GM23338 (cell line): ENCODE results near the gene GRIA1.

Source experiments
- CREB1 ChIP-seq: fragments of 250-450 bp; sonication (Bioruptor Pico); IDR thresholded peaks from 2 replicates; pipeline ENCODE4 v1.5.0; 2020; ENCODE audit warnings: low read depth, mild to moderate bottlenecking, moderate library complexity
- EZH2 ChIP-seq: fragments of 200-600 bp; sonication (generic); IDR thresholded peaks from one replicate; pipeline ENCODE4 v1.8.0; 2017; ENCODE audit warnings: antibody characterized with exemption, mild to moderate bottlenecking, low read depth; ENCODE audit not compliant: unreplicated experiment
- EZH2phosphoT487 ChIP-seq: fragments of 200-600 bp; sonication (generic); IDR thresholded peaks from one replicate; pipeline ENCODE4 v1.8.1; 2018; ENCODE audit warnings: antibody characterized with exemption; ENCODE audit not compliant: unreplicated experiment
- NANOG ChIP-seq: IDR thresholded peaks from 2 replicates; pipeline ENCODE4 v1.6.1; 2016; ENCODE audit warnings: antibody characterized with exemption, borderline replicate concordance
- POLR2AphosphoS5 ChIP-seq: IDR thresholded peaks from 2 replicates; pipeline ENCODE4 v1.6.1; 2016; ENCODE audit warnings: antibody characterized with exemption, low read depth
- ZNF331 ChIP-seq: fragments of 250-450 bp; sonication (Bioruptor Pico); IDR thresholded peaks from 2 replicates; pipeline ENCODE4 v1.5.0; 2020; ENCODE audit warnings: low read depth, mild to moderate bottlenecking, moderate library complexity
- TF ChIP-seq, protein P1 (sequence below), 2 experiments: fragments of 200-600 bp in 1 of 2; sonication (generic) in 1 of 2; conservative IDR thresholded peaks; 2 replicates each; pipeline versions ENCODE4 v1.5.1 to v1.6.1; 2016 to 2017; ENCODE audit warnings: antibody characterized with exemption in 2 of 2, low read depth in 2 of 2, mild to moderate bottlenecking in 2 of 2, moderate library complexity in 1 of 2
- TF ChIP-seq, protein P2 (sequence below): IDR thresholded peaks from one replicate; pipeline ENCODE4 v1.6.1; 2018; ENCODE audit warnings: antibody characterized with exemption; ENCODE audit not compliant: unreplicated experiment
- TF ChIP-seq, protein P3 (sequence below): IDR thresholded peaks from 2 replicates; pipeline ENCODE4 v1.6.1; 2016; ENCODE audit warnings: antibody characterized with exemption

DNA sequence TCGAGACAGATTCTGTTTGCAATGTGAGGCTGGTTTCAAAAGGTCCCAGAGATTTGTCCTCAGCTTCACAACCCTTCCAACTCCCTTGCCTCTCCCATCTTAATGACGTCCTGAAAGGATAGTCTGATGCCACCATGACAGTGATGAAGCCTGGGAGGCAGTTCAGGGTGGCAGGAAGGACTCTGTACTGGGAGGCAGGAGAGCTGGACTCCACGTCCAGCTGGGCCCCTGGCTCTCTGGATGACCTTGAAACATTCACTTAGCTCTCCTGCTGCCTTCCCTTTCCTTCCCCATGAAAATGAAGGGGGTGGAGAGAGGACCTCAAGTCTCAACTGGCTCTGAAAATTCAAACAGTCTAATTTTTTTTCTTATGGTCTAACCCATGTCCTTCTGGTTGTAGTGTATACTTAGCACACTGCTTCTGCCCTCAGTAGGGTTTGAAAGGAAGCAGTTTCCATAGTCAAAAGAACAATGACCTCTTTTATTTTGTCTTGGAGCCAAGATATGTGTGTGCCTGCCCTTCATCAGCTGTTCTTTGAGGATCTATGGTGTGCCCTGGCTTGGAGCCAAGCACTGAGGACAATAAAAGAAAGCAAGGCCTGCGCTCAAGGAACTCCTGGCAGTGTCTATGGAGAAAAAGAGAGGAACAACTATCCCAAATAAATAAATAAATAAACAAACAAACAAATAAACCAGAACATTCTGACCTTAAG is 188.3 kb downstream of the GRIA1 start:
- TF ChIP-seq, protein P1, sequence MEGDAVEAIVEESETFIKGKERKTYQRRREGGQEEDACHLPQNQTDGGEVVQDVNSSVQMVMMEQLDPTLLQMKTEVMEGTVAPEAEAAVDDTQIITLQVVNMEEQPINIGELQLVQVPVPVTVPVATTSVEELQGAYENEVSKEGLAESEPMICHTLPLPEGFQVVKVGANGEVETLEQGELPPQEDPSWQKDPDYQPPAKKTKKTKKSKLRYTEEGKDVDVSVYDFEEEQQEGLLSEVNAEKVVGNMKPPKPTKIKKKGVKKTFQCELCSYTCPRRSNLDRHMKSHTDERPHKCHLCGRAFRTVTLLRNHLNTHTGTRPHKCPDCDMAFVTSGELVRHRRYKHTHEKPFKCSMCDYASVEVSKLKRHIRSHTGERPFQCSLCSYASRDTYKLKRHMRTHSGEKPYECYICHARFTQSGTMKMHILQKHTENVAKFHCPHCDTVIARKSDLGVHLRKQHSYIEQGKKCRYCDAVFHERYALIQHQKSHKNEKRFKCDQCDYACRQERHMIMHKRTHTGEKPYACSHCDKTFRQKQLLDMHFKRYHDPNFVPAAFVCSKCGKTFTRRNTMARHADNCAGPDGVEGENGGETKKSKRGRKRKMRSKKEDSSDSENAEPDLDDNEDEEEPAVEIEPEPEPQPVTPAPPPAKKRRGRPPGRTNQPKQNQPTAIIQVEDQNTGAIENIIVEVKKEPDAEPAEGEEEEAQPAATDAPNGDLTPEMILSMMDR (conservative IDR thresholded peaks at IDR 0.05; ENCODE audit: low read depth in 2 of 2), result no peak
- TF ChIP-seq POLR2AphosphoS5 (no peak), EZH2 (no peak), EZH2phosphoT487 (no peak), NANOG (no peak), ZNF331 (CRISPR knock-in tag) (no peak), CREB1 (CRISPR knock-in tag) (no peak)
- TF ChIP-seq, protein P2, sequence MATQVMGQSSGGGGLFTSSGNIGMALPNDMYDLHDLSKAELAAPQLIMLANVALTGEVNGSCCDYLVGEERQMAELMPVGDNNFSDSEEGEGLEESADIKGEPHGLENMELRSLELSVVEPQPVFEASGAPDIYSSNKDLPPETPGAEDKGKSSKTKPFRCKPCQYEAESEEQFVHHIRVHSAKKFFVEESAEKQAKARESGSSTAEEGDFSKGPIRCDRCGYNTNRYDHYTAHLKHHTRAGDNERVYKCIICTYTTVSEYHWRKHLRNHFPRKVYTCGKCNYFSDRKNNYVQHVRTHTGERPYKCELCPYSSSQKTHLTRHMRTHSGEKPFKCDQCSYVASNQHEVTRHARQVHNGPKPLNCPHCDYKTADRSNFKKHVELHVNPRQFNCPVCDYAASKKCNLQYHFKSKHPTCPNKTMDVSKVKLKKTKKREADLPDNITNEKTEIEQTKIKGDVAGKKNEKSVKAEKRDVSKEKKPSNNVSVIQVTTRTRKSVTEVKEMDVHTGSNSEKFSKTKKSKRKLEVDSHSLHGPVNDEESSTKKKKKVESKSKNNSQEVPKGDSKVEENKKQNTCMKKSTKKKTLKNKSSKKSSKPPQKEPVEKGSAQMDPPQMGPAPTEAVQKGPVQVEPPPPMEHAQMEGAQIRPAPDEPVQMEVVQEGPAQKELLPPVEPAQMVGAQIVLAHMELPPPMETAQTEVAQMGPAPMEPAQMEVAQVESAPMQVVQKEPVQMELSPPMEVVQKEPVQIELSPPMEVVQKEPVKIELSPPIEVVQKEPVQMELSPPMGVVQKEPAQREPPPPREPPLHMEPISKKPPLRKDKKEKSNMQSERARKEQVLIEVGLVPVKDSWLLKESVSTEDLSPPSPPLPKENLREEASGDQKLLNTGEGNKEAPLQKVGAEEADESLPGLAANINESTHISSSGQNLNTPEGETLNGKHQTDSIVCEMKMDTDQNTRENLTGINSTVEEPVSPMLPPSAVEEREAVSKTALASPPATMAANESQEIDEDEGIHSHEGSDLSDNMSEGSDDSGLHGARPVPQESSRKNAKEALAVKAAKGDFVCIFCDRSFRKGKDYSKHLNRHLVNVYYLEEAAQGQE, result no peak
- TF ChIP-seq, protein P3, sequence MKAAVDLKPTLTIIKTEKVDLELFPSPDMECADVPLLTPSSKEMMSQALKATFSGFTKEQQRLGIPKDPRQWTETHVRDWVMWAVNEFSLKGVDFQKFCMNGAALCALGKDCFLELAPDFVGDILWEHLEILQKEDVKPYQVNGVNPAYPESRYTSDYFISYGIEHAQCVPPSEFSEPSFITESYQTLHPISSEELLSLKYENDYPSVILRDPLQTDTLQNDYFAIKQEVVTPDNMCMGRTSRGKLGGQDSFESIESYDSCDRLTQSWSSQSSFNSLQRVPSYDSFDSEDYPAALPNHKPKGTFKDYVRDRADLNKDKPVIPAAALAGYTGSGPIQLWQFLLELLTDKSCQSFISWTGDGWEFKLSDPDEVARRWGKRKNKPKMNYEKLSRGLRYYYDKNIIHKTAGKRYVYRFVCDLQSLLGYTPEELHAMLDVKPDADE, result no peak
